Astrocyte (in vitro differentiated cells and primary cell): ENCODE results near the gene PCDH12. TPM values are rescaled to one million over a fixed set of nuclear protein-coding genes. Genes with fewer than 3 reads are reported as not detected.

ENCODE experiments used
- DNase-seq: peaks from one replicate; pipeline ENCODE4 v3.0.0-alpha.2; 2010; ENCODE audit warnings: low read depth
- FAIRE-seq: peaks from 2 replicates; lab custom pipeline; 2011; peaks lifted over from hg19 to GRCh38; lab: Jason Lieb, UNC
- H2AFZ ChIP-seq: 2 replicates; pipeline ENCODE4 v1.6.0; 2012; ENCODE audit warnings: low read depth, low read length, inconsistent platforms
- H3K27ac ChIP-seq: 2 replicates; pipeline ENCODE4 v1.5.1; 2011; ENCODE audit warnings: low read depth, low read length, inconsistent platforms
- H3K27me3 ChIP-seq: 2 replicates; pipeline ENCODE4 v1.6.0; 2011; ENCODE audit warnings: low read length, inconsistent platforms; ENCODE audit not compliant: insufficient read depth
- H3K36me3 ChIP-seq: 2 replicates; pipeline ENCODE4 v1.5.1; 2011; ENCODE audit warnings: low read length, inconsistent platforms; ENCODE audit not compliant: insufficient read depth
- H3K4me1 ChIP-seq: 2 replicates; pipeline ENCODE4 v1.5.1; 2011; ENCODE audit warnings: low read length, inconsistent platforms; ENCODE audit not compliant: insufficient read depth
- H3K4me2 ChIP-seq: 2 replicates; pipeline ENCODE4 v1.6.0; 2012; ENCODE audit warnings: low read length, inconsistent platforms
- H3K4me3 ChIP-seq: 2 replicates; pipeline ENCODE4 v1.5.1; 2011; ENCODE audit warnings: low read depth, mild to moderate bottlenecking, low read length, inconsistent platforms; ENCODE audit not compliant: insufficient read depth
- H3K79me2 ChIP-seq: 2 replicates; pipeline ENCODE4 v1.6.0; 2012; ENCODE audit warnings: mild to moderate bottlenecking, low read length, inconsistent platforms; ENCODE audit not compliant: insufficient read depth
- H3K9ac ChIP-seq: 2 replicates; pipeline ENCODE4 v1.6.0; 2012; ENCODE audit warnings: mild to moderate bottlenecking, low read length, inconsistent platforms
- H3K9me3 ChIP-seq: 2 replicates; pipeline ENCODE4 v1.5.1; 2012; ENCODE audit warnings: low read depth, mild to moderate bottlenecking, low read length, inconsistent platforms; ENCODE audit not compliant: insufficient read depth
- H4K20me1 ChIP-seq: 2 replicates; pipeline ENCODE4 v1.6.0; 2012; ENCODE audit warnings: low read length, inconsistent platforms; ENCODE audit not compliant: insufficient read depth
- H3K27ac Mint-ChIP-seq: one replicate; pipeline ENCODE4 v1.8.0; 2021; ENCODE audit warnings: mild to moderate bottlenecking, mixed read lengths; ENCODE audit not compliant: unreplicated experiment
- H3K27me3 Mint-ChIP-seq: one replicate; pipeline ENCODE4 v1.8.0; 2021; ENCODE audit warnings: low read depth, mixed read lengths; ENCODE audit not compliant: unreplicated experiment
- H3K36me3 Mint-ChIP-seq: one replicate; pipeline ENCODE4 v1.8.0; 2021; ENCODE audit warnings: low read depth, mixed read lengths; ENCODE audit not compliant: unreplicated experiment
- H3K4me1 Mint-ChIP-seq: one replicate; pipeline ENCODE4 v1.8.0; 2021; ENCODE audit warnings: low read depth, mixed read lengths; ENCODE audit not compliant: unreplicated experiment
- H3K4me3 Mint-ChIP-seq: one replicate; pipeline ENCODE4 v1.8.0; 2021; ENCODE audit warnings: mild to moderate bottlenecking, moderate library complexity, mixed read lengths; ENCODE audit not compliant: unreplicated experiment
- H3K9me3 Mint-ChIP-seq: one replicate; pipeline ENCODE4 v1.8.0; 2021; ENCODE audit warnings: mild to moderate bottlenecking, mixed read lengths; ENCODE audit not compliant: unreplicated experiment
- CTCF ChIP-seq: IDR thresholded peaks from 2 replicates; pipeline ENCODE4 v1.5.1; 2011; ENCODE audit warnings: low read depth, mild to moderate bottlenecking, inconsistent platforms, low read length, moderate library complexity; ENCODE audit not compliant: insufficient read depth
- EZH2 ChIP-seq: IDR thresholded peaks from 2 replicates; pipeline ENCODE4 v1.6.1; 2012; ENCODE audit warnings: mild to moderate bottlenecking, low read length, inconsistent platforms; ENCODE audit not compliant: insufficient read depth
- total RNA-seq: library from RNA; stranded (reverse); gene quantifications from 2 replicates; pipeline ENCODE4 v1.2.1, GENCODE V29; 2021

The PCDH12 gene
- total RNA-seq, 1 donor from 2014 or later, result 0.02 TPM

GRCh38 chr5:141968914-141969608, 11.1 kb upstream of the PCDH12 start, which contains the start of gene RNF14:
TSS of gene RNF14 (plus strand) at chr5:141969105. CDS start at chr5:141973589, 4,484 bp downstream.
- Histone ChIP-seq H3K9ac (peak within 1 kb of the TSS; percentile 90), H3K4me2 (peak within 1 kb of the TSS; percentile 88), H3K4me1 (peaks cover 13% of the 10 kb centered on the region), H3K79me2 (peaks cover 32% of the 10 kb centered on the region), H3K9me3 (no peaks in the 10 kb centered on the region), H3K27me3 (no peaks in the 10 kb centered on the region), H3K36me3 (peaks cover 2% of the 10 kb centered on the region), H2AFZ (peak within 1 kb of the TSS; percentile 92), H3K27ac (peak within 1 kb of the TSS; percentile 90), H4K20me1 (peaks cover 12% of the 10 kb centered on the region), H3K4me3 (peak within 1 kb of the TSS; percentile 77)
- DNase-seq (peak; percentile 81), FAIRE-seq (no peak)
- Mint-ChIP-seq H3K4me1 (peaks cover 7% of the 10 kb centered on the region), H3K27me3 (no peaks in the 10 kb centered on the region), H3K4me3 (peak within 1 kb of the TSS; percentile 91), H3K36me3 (peaks cover 1% of the 10 kb centered on the region), H3K27ac (peak within 1 kb of the TSS; percentile 94), H3K9me3 (no peaks in the 10 kb centered on the region)
- peak; percentile 66 for TF ChIP-seq CTCF
- no peak for TF ChIP-seq EZH2

- Mint-ChIP-seq H3K27me3 (no peaks in the 10 kb centered on the region), H3K27ac (no peak overlapping the region), H3K36me3 (no peaks in the 10 kb centered on the region), H3K4me1 (no peaks in the 10 kb centered on the region), H3K9me3 (no peaks in the 10 kb centered on the region), H3K4me3 (no peak overlapping the region)
- Histone ChIP-seq H2AFZ (no peak overlapping the region), H4K20me1 (no peaks in the 10 kb centered on the region), H3K27me3 (no peaks in the 10 kb centered on the region), H3K27ac (no peak overlapping the region), H3K79me2 (peaks cover 27% of the 10 kb centered on the region), H3K4me3 (no peak overlapping the region), H3K9me3 (no peaks in the 10 kb centered on the region), H3K9ac (no peak overlapping the region), H3K4me1 (peaks cover 9% of the 10 kb centered on the region), H3K4me2 (no peak overlapping the region), H3K36me3 (no peaks in the 10 kb centered on the region)
- DNase-seq (no peak), FAIRE-seq (no peak)
- no peak for TF ChIP-seq EZH2
- TF ChIP-seq CTCF, result no peak
Observed at GRCh38 chr5:141966963-141967333, 8.9 kb upstream of the PCDH12 start.
